GM12872 (cell line): ENCODE data around the gene VASH2.

Source experiments
- CTCF ChIP-seq: IDR thresholded peaks from 3 replicates; pipeline ENCODE4 v1.5.1; 2011; ENCODE audit warnings: low read depth, mild to moderate bottlenecking, low read length, moderate library complexity; ENCODE audit not compliant: insufficient read depth

Gene VASH2

GRCh38 chr1:212922016-212922415, 28.3 kb upstream of the VASH2 start:
- TF ChIP-seq CTCF: no peak

- no peak for TF ChIP-seq CTCF
These were observed 24.0 kb upstream of the VASH2 start for GRCh38 chr1:212926372-212926771.

- TF ChIP-seq CTCF: no peak
These were observed 21.7 kb upstream of the VASH2 start for GRCh38 chr1:212928323-212929291.

GRCh38 chr1:212930986-212931678, 19.2 kb upstream of the VASH2 start:
- TF ChIP-seq CTCF: no peak

- no peak for TF ChIP-seq CTCF
These were observed 16.4 kb upstream of the VASH2 start for GRCh38 chr1:212933815-212934471.

- no peak for TF ChIP-seq CTCF
These were observed 14.9 kb upstream of the VASH2 start for GRCh38 chr1:212935387-212935981.

- TF ChIP-seq CTCF: no peak
These were observed 13.3 kb upstream of the VASH2 start for GRCh38 chr1:212937034-212937433.
